NCI-H146 treated with DMSO at 0.1 percent for 48 hours (cell line): ENCODE results near the gene KRT82.

Experiments
- DNase-seq: peaks from one replicate; lab custom pipeline; 2025; ENCODE audit not compliant: unreplicated experiment; lab: John Stamatoyannopoulos, UW

Gene KRT82

GRCh38 chr12:52436000-52436827, 30.1 kb upstream of the KRT82 start:
- DNase-seq, result no peak

- DNase-seq, result no peak
Observed at GRCh38 chr12:52435659-52435999, 29.5 kb upstream of the KRT82 start.

GRCh38 chr12:52434760-52435530, 28.8 kb upstream of the KRT82 start:
- no peak for DNase-seq

GRCh38 chr12:52434081-52434733, 28.1 kb upstream of the KRT82 start, which contains the start of gene KRT75:
Gene KRT75 (minus strand): TSS chr12:52434371. CDS start chr12:52434304, 67 bp downstream.
- no peak for DNase-seq

- no peak for DNase-seq
Observed at GRCh38 chr12:52433501-52434080, 27.5 kb upstream of the KRT82 start.

GRCh38 chr12:52432559-52433207, 26.5 kb upstream of the KRT82 start:
- DNase-seq, result no peak

- DNase-seq, result no peak
Observed at GRCh38 chr12:52428121-52428520, 22.0 kb upstream of the KRT82 start.

- no peak for DNase-seq
Observed at GRCh38 chr12:52427083-52427482, 20.9 kb upstream of the KRT82 start.

- DNase-seq, result no peak
Observed at GRCh38 chr12:52426034-52426433, 19.9 kb upstream of the KRT82 start.

GRCh38 chr12:52425466-52425865, 19.3 kb upstream of the KRT82 start:
- no peak for DNase-seq

GRCh38 chr12:52423661-52424500, 17.7 kb upstream of the KRT82 start:
- peak; percentile 21 for DNase-seq

- no peak for DNase-seq
Observed at GRCh38 chr12:52423035-52423434, 16.9 kb upstream of the KRT82 start.

- DNase-seq, result no peak
Observed at GRCh38 chr12:52419656-52420055, 13.5 kb upstream of the KRT82 start.

- DNase-seq, result no peak
Observed at GRCh38 chr12:52418576-52419110, 12.5 kb upstream of the KRT82 start.

- DNase-seq, result no peak
Observed at GRCh38 chr12:52417740-52418139, 11.6 kb upstream of the KRT82 start.

GRCh38 chr12:52416795-52417194, 10.7 kb upstream of the KRT82 start:
- no peak for DNase-seq

- DNase-seq, result no peak
Observed at GRCh38 chr12:52415870-52416750, 10.0 kb upstream of the KRT82 start.

- no peak for DNase-seq
Observed at GRCh38 chr12:52414936-52415335, 8.8 kb upstream of the KRT82 start.
